Measurements from ENCODE around the gene FAM222B. TPM values are rescaled to one million over a fixed set of nuclear protein-coding genes. Genes with fewer than 3 reads are reported as not detected.
A peak's percentile ranks its signal among the peaks of the same experiment; 100 is the strongest.

The FAM222B gene
- total and polyA plus RNA-seq, 9 of the 15 experiments (the other 6 are each of a cell fraction or from before 2014, with no cell fraction given): 4.0 to 34.6 (median 7.5) TPM

- TF ChIP-seq UBTF (IDR thresholded peaks at IDR 0.05; ENCODE audit: borderline replicate concordance in 1 of 2, low read depth in 2 of 2, low read length in 2 of 2) (0 out of 4 replicates have a peak, but pooled peaks of 1 of the 2 experiments have one; percentile 6), BMI1 (IDR thresholded peaks at IDR 0.05; ENCODE audit: low read length) (no peak), EP400 (IDR thresholded peaks at IDR 0.05) (peak; percentile 33), U2AF1 (optimal IDR thresholded peaks at IDR 0.05; ENCODE audit: low read depth, low read length) (no peak), GABPA (tag; conservative IDR thresholded peaks at IDR 0.05; ENCODE audit: low read depth) (0 out of 2 replicates have a peak, but pooled peaks have one; percentile 23), SPI1 (IDR thresholded peaks at IDR 0.05; ENCODE audit: borderline replicate concordance, low read depth, low read length) (no peak), E2F8 (IDR thresholded peaks at IDR 0.05; ENCODE audit: low read depth, partially characterized antibody) (no peak), TFAM (CRISPR knock-in tag; conservative IDR thresholded peaks at IDR 0.05) (no peak), EGR1 (conservative IDR thresholded peaks at IDR 0.05) (no peak), RBFOX2 (IDR thresholded peaks at IDR 0.05; ENCODE audit: low read depth, low read length) (no peak), TAF1 (IDR thresholded peaks at IDR 0.05; ENCODE audit: control insufficient read depth, extremely low read depth, insufficient read depth, low read length, severe bottlenecking) (peak; percentile 14), MEIS2 (IDR thresholded peaks at IDR 0.05; ENCODE audit: partially characterized antibody) (peak; percentile 3), RFX7 (CRISPR knock-in tag; IDR thresholded peaks at IDR 0.05) (no peak), TEAD4 (IDR thresholded peaks at IDR 0.05; ENCODE audit: low read length) (0 out of 2 replicates have a peak, but pooled peaks have one; percentile 13), TEAD4 (CRISPR knock-in tag; IDR thresholded peaks at IDR 0.05; ENCODE audit: borderline replicate concordance) (no peak), ZNF639 (CRISPR knock-in tag; conservative IDR thresholded peaks at IDR 0.05 in 1 of 2, IDR thresholded peaks at IDR 0.05 in 1 of 2) (no peak), ZNF695 (CRISPR knock-in tag; IDR thresholded peaks at IDR 0.05) (no peak), MCM7 (IDR thresholded peaks at IDR 0.05) (no peak), MYBL2 (IDR thresholded peaks at IDR 0.05; ENCODE audit: low read depth) (no peak), MYBL2 (CRISPR knock-in tag; IDR thresholded peaks at IDR 0.05; ENCODE audit: borderline replicate concordance) (no peak), E2F4 (CRISPR knock-in tag; IDR thresholded peaks at IDR 0.05; ENCODE audit: low read depth) (no peak), RBM14 (IDR thresholded peaks at IDR 0.05; ENCODE audit: borderline replicate concordance, insufficient read depth, low read depth, low read length) (no peak)
Measured at GRCh38 chr17:28841901-28842281, 699 bp downstream of the FAM222B start (continued).

All from K562 (cell line).